Adrenal gland (tissue), 12 donors: Measurements from ENCODE around the gene MRPS7. TPM values are rescaled to one million over a fixed set of nuclear protein-coding genes. Genes with fewer than 3 reads are reported as not detected.

Source experiments
- DNase-seq, 7 donors: peaks; one replicate each; pipeline ENCODE4 v3.0.0-alpha.2; 2019 to 2020
- H3K27ac ChIP-seq, 5 donors: fragments of 200-600 bp; sonication (generic) in 4 of 5; 1 replicate in 3 of 5; 2 replicates in 2 of 5; pipeline versions ENCODE4 v1.5.1 to v1.8.0; 2016 to 2020; ENCODE audit warnings: mild to moderate bottlenecking in 1 of 5
- H3K27me3 ChIP-seq: fragments of 200-600 bp; 2 replicates; pipeline ENCODE4 v1.8.0; 2021
- H3K36me3 ChIP-seq, 2 donors: fragments of 200-600 bp; replicated peaks in 1 of 2; 1 replicate in 1 of 2; 2 replicates in 1 of 2; pipeline versions ENCODE4 v1.5.1 to v1.8.0; 2018 to 2022
- H3K4me1 ChIP-seq, 2 donors: fragments of 200-600 bp; replicated peaks in 1 of 2; 1 replicate in 1 of 2; 2 replicates in 1 of 2; pipeline versions ENCODE4 v1.5.1 to v1.8.0; 2018 to 2021
- H3K4me3 ChIP-seq, 4 donors: fragments of 200-600 bp; sonication (generic) in 3 of 4; one replicate each; pipeline ENCODE4 v1.5.1; 2016 to 2018
- H3K9me3 ChIP-seq, 3 donors: fragments of 200-600 bp; sonication (generic) in 1 of 3; replicated peaks in 1 of 3; 1 replicate in 2 of 3; 2 replicates in 1 of 3; pipeline versions ENCODE4 v1.5.1 to v1.8.0; 2016 to 2021
- CTCF ChIP-seq, 6 experiments: fragments of 450-650 bp in 4 of 6; fragments of 200-600 bp in 2 of 6; sonication (generic) in 1 of 6; IDR thresholded peaks; 1 replicate in 5 of 6; 2 replicates in 1 of 6; pipeline versions ENCODE4 v1.5.1 to v1.8.0; 2016 to 2021; ENCODE audit warnings: antibody characterized with exemption in 6 of 6, mild to moderate bottlenecking in 2 of 6, moderate library complexity in 1 of 6
- POLR2A ChIP-seq, 2 donors: fragments of 450-650 bp; IDR thresholded peaks; one replicate each; pipeline ENCODE4 v1.6.1; 2017; ENCODE audit warnings: antibody characterized with exemption in 2 of 2, mild to moderate bottlenecking in 2 of 2, moderate library complexity in 1 of 2
- WGBS, 4 donors: extraction: QIAGEN DNeasy Blood & Tissue Kit in 2 of 4; methylation state at CpG; one replicate each; pipeline versions ENCODE4 v1.1.5 to v1.1.7; 2013 to 2017; 5-methylcytosine and 5-hydroxymethylcytosine counted together
- intact Hi-C, 2 donors: fragments of 100-400 bp; cut with DNase I; formaldehyde crosslinking; loops; one replicate each; pipeline versions ENCODE4 v1.14.1 to v1.15.0; 2022 to 2023
- polyA plus RNA-seq, 3 donors: library from polyadenylated mRNA; stranded (reverse); fragments of 200-250 nt in 2 of 3; fragments of 350-450 nt in 1 of 3; fragmentation: Illumina TruSeq in 1 of 3; extraction: RNeasy Lipid Tissue Mini Kit (QIAGEN cat#74804) in 1 of 3; gene quantifications; one replicate each; pipeline ENCODE4 v1.2.3, GENCODE V29; 2013 to 2014
- total RNA-seq, 9 donors: library from RNA; depleted of rRNA in 4 of 9; stranded (reverse); fragments of >200 nt in 4 of 9; fragments of 120-200 nt in 1 of 9; fragmentation: NEBNext Ultra II Directional in 1 of 9; extraction: Animal tissue kit (Norgen Biotek cat#: 25700) in 1 of 9; gene quantifications; one replicate each; pipeline versions ENCODE4 v1.1.0 to v1.2.4, GENCODE V29; 2013 to 2023
- donor health status: healthy with polysubstance abuse.
- donor health status: Bipolar disorder and iron deficiency.
- donor health status: DM: yes; HTN: yes; CAD: no.
- donor health status: DM: no; HTN: no; CAD: no.
- donor health status: DM: no; HTN: no; CAD: no.
- donor health status: DM: yes; HTN: yes; CAD: no.

MRPS7 gene
- total and polyA plus RNA-seq, 12 donors: 47.7 to 127 (median 75.0) TPM

GRCh38 chr17:75242461-75243042 lies 19.1 kb upstream of the MRPS7 start:
- WGBS, 4 donors: 78 to 85% (median 81%) methylated on average over 14 to 17 of the region's 17 CpGs
- Histone ChIP-seq H3K27me3 (no peaks in the 10 kb centered on the region), H3K9me3 (no peaks in the 10 kb centered on the region), H3K36me3 (peaks cover 0 to 86% of the 10 kb centered on the region in 2 donors), H3K4me1 (no peaks in the 10 kb centered on the region), H3K27ac (peak overlapping the region in 3 of 5 donors; percentile 16 to 67 (median 54)), H3K4me3 (no peak overlapping the region)
- DNase-seq: no peak
- intact Hi-C loops: no loop called here
- TF ChIP-seq POLR2A (IDR thresholded peaks at IDR 0.05): no peak
- TF ChIP-seq CTCF (IDR thresholded peaks at IDR 0.05): no peak

GRCh38 chr17:75244133-75244866 lies 17.4 kb upstream of the MRPS7 start:
- H3K27ac ChIP-seq: no peak overlapping the region
- no peak for DNase-seq
- H3K4me1 ChIP-seq: no peaks in the 10 kb centered on the region
- no peaks in the 10 kb centered on the region for H3K9me3 ChIP-seq
- intact Hi-C loops: no loop called here
- no peak for TF ChIP-seq POLR2A (IDR thresholded peaks at IDR 0.05)
- no peak for TF ChIP-seq CTCF (IDR thresholded peaks at IDR 0.05)
- H3K4me3 ChIP-seq: no peak overlapping the region
- H3K36me3 ChIP-seq: peaks cover 0 to 70% of the 10 kb centered on the region in 2 donors
- WGBS, 4 donors: 83 to 89% (median 87%) methylated on average over 22 of the region's 22 CpGs
- no peaks in the 10 kb centered on the region for H3K27me3 ChIP-seq

GRCh38 chr17:75245011-75245410 lies 16.7 kb upstream of the MRPS7 start:
- TF ChIP-seq CTCF (IDR thresholded peaks at IDR 0.05) (no peak), POLR2A (IDR thresholded peaks at IDR 0.05) (no peak)
- intact Hi-C loops: no loop called here
- H3K27me3 ChIP-seq: no peaks in the 10 kb centered on the region
- DNase-seq: no peak
- 87 to 93% (median 89%) methylated on average over 6 of the region's 6 CpGs for WGBS, 4 donors
- H3K36me3 ChIP-seq: peaks cover 0 to 63% of the 10 kb centered on the region in 2 donors
- H3K4me1 ChIP-seq: no peaks in the 10 kb centered on the region
- no peaks in the 10 kb centered on the region for H3K9me3 ChIP-seq
- H3K4me3 ChIP-seq: no peak overlapping the region
- H3K27ac ChIP-seq: no peak overlapping the region

GRCh38 chr17:75246404-75246803 lies 15.3 kb upstream of the MRPS7 start:
- H3K4me1 ChIP-seq: peaks cover 0 to 13% of the 10 kb centered on the region in 2 donors
- H3K36me3 ChIP-seq: peaks cover 0 to 49% of the 10 kb centered on the region in 2 donors
- no peaks in the 10 kb centered on the region for H3K9me3 ChIP-seq
- H3K27ac ChIP-seq: no peak overlapping the region
- intact Hi-C loops: no loop called here
- no peak for DNase-seq
- H3K4me3 ChIP-seq: no peak overlapping the region
- no peaks in the 10 kb centered on the region for H3K27me3 ChIP-seq
- TF ChIP-seq POLR2A (IDR thresholded peaks at IDR 0.05) (no peak), CTCF (IDR thresholded peaks at IDR 0.05) (no peak)
- WGBS, 4 donors: 80 to 90% (median 86%) methylated on average over 11 to 12 of the region's 12 CpGs
